BLaER1 (cell line): ENCODE data around the gene MAD1L1.

Experiments
- H3K27ac ChIP-seq: shearing (Covaris generic); formaldehyde crosslinking; 2 replicates; pipeline ENCODE4 v1.8.1; 2022
- H3K27me3 ChIP-seq: shearing (Covaris generic); formaldehyde crosslinking; 2 replicates; pipeline ENCODE4 v1.8.1; 2022
- H3K36me3 ChIP-seq: shearing (Covaris generic); formaldehyde crosslinking; 2 replicates; pipeline ENCODE4 v1.8.1; 2022
- H3K4me1 ChIP-seq: shearing (Covaris generic); formaldehyde crosslinking; 2 replicates; pipeline ENCODE4 v1.8.1; 2022
- H3K4me2 ChIP-seq: shearing (Covaris generic); formaldehyde crosslinking; 2 replicates; pipeline ENCODE4 v1.8.1; 2022
- H3K4me3 ChIP-seq: shearing (Covaris generic); formaldehyde crosslinking; 2 replicates; pipeline ENCODE4 v1.8.1; 2022
- H3K9ac ChIP-seq: shearing (Covaris generic); formaldehyde crosslinking; 2 replicates; pipeline ENCODE4 v1.8.1; 2022
- H3K9me3 ChIP-seq: shearing (Covaris generic); formaldehyde crosslinking; 2 replicates; pipeline ENCODE4 v1.8.1; 2022
- H4K20me1 ChIP-seq: shearing (Covaris generic); formaldehyde crosslinking; 2 replicates; pipeline ENCODE4 v1.8.1; 2022
- Cebpa-rat ChIP-seq: shearing (Covaris generic); IDR thresholded peaks from 2 replicates; pipeline ENCODE4 v1.8.1; 2022

The MAD1L1 gene

DNA sequence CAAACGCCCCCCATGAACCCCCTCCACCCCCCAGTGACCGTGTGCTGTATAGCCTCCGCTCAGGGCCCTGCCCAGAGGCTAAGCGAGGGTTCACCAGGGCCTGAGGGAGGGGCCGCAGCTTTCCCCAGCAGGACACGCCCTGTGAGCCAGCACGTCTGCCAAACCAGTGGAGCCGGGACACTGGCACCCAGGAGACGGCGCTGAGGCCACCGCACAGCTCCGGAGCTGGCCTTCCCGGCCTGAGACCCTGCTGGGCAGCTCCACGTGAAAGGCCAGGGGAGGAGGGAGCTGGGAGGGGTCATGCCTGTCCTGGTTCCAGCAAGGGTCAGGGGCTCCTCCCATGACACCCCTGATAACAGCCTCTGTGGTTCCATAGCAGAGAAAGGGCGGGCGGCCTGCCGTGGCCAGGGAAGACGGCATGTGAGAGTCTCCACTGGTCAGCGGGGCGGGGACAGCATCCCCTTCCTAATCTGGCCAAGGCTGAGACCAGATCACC lies 284.4 kb downstream of the MAD1L1 start:
- Histone ChIP-seq H4K20me1 (peaks cover 68% of the 10 kb centered on the region; the same call in 1 of the 2 replicates), H3K36me3 (peaks cover 73% of the 10 kb centered on the region), H3K4me3 (no peak overlapping the region), H3K9me3 (no peaks in the 10 kb centered on the region), H3K27me3 (no peaks in the 10 kb centered on the region), H3K4me1 (peaks cover 92% of the 10 kb centered on the region), H3K9ac (no peak overlapping the region), H3K4me2 (no peak overlapping the region), H3K27ac (0 out of 2 replicates have a peak overlapping the region, but pooled peaks have one; percentile 85)
- TF ChIP-seq Cebpa-rat: no peak

DNA sequence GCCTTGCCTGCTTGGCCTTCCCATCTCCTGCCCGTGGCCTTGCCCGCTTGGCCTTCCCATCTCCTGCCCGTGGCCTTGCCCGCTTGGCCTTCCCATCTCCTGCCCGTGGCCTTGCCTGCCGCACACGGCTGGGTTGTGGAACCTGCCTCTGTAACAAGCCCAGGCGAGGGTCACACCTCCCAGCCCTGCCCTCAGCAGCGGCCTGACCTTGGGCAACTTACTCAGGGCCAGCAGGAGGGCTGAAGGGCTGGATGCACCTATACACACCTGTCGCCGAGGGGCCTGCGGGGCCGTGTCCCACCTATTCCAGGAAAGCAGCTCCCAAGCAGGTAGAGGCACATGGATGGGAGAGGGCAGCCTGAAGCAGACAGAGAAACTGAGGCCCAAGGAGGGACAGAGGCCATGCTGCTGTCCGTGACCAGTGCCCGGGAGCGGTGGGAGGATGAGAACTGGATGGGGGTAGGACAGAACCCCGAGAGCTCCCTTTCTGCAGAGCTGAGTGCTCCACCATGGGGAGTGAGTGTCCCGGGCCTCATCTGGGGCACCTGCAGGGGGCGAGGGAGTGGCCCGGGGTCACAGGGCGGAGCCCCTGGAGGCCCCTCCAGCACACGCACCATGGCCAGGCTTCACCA lies 285.0 kb downstream of the MAD1L1 start:
- Histone ChIP-seq H3K9me3 (no peaks in the 10 kb centered on the region), H4K20me1 (peaks cover 64% of the 10 kb centered on the region; the same call in 1 of the 2 replicates), H3K4me1 (peaks cover 94% of the 10 kb centered on the region), H3K27ac (no peak overlapping the region), H3K36me3 (peaks cover 66% of the 10 kb centered on the region), H3K4me3 (no peak overlapping the region), H3K4me2 (no peak overlapping the region), H3K27me3 (no peaks in the 10 kb centered on the region), H3K9ac (no peak overlapping the region)
- TF ChIP-seq Cebpa-rat: no peak

DNA sequence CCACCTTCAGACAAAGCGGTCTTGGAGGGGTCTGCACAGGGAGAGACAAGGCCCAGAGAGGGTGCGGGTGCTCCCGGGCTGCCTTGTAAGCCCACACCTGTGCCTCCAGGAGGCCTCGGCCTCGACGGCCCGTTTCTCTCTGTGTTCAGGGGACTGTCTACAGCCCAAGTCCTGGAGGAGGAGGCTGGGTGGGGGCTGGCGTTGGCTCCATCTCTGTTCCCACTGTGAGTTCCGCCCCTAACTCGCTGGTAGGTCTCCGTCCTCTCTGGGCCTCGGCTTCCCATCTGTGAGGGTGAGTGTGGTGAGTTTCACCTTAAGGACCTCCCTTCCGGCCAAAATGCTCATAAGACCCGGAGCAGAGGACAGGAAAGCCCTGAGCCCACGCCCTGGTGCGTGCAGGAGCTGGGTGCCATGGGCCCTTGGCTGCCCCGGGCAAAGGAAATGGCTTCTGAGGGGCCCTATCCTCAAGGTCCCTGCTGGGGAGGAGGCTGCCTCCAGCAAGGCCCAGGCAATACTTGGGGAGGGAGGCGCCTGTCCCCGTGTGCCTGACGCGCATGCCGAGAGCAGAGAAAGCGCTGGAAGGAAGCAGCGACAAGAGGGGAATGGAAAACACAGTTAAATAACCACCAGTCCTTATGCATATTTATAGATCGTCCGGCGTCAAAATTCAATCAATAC lies 285.8 kb downstream of the MAD1L1 start:
- no peaks in the 10 kb centered on the region for H3K27me3 ChIP-seq
- no peak for TF ChIP-seq Cebpa-rat
- peaks cover 94% of the 10 kb centered on the region for H3K4me1 ChIP-seq
- no peak overlapping the region for H3K9ac ChIP-seq
- peak overlapping the region; percentile 30; the same call in 1 of the 2 replicates for H3K27ac ChIP-seq
- no peaks in the 10 kb centered on the region for H3K9me3 ChIP-seq
- no peak overlapping the region for H3K4me3 ChIP-seq
- 0 out of 2 replicates have a peak overlapping the region, but pooled peaks have one; percentile 100 for H3K4me2 ChIP-seq
- H3K36me3 ChIP-seq: peaks cover 58% of the 10 kb centered on the region
- H4K20me1 ChIP-seq: peaks cover 70% of the 10 kb centered on the region; the same call in 1 of the 2 replicates

DNA sequence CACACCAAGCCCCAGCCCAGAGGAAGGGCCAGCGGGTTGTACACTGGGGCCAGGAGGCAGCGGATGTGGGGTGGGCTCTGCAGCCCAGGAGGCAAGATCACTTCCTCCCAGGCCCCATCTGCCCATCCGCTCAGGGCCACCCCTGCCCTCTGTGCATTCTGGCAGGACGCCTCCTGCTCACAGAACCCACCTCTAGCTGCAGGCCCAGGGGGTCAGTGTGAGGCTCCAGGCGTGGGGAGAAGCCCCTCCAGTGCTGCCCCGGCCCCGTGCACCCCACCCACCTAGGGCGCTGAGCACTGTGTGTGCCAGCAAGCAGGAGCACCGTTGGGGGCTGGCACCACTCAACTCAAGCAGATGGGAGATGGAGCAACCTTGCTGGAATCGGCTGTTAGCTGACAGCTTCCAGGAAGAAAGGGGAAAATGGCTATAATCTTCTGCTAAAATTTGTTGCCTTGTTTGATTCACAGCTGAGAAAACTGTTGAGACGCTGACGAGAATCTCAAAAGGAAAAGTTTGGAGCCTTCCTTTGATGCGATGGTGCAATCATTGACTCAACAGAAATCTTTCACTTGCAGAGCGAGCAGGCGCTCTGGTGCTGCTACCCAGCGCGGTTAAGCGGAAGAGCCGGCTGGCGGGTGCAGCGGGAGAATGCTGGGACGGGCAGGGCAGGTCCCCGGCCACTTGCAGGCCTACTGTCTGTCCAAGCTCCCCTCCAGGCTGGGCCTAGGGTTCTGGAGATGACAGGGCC lies 286.5 kb downstream of the MAD1L1 start:
- Histone ChIP-seq H4K20me1 (peaks cover 77% of the 10 kb centered on the region), H3K27me3 (no peaks in the 10 kb centered on the region), H3K9ac (no peak overlapping the region), H3K4me3 (no peak overlapping the region), H3K27ac (peak overlapping the region; percentile 80), H3K4me2 (peak overlapping the region; percentile 100), H3K9me3 (no peaks in the 10 kb centered on the region), H3K4me1 (peaks cover 94% of the 10 kb centered on the region), H3K36me3 (peaks cover 54% of the 10 kb centered on the region)
- no peak for TF ChIP-seq Cebpa-rat

DNA sequence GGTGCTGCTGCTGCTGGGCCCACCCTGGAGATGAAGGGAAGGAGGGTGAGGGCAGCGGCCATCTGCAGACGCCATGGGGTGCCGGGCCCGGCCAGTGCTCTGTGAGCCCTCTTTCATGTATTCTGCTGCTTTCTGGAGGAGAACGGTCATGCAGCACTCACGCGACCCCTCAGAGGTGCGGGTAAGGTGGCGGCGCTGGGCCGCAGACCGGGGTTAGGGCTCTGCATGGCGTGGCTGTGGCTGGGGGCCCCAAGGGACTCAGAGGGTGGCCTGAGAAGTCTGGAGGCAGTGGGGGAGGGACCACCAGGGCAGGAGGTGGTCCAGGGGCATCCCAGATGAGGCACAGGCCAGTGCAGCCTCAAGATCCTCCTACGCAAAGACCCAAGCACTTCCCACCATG lies 287.2 kb downstream of the MAD1L1 start:
- no peak for TF ChIP-seq Cebpa-rat
- H3K9me3 ChIP-seq: no peaks in the 10 kb centered on the region
- peaks cover 77% of the 10 kb centered on the region for H4K20me1 ChIP-seq
- peak overlapping the region; percentile 80 for H3K27ac ChIP-seq
- H3K36me3 ChIP-seq: peaks cover 54% of the 10 kb centered on the region
- peaks cover 94% of the 10 kb centered on the region for H3K4me1 ChIP-seq
- no peak overlapping the region for H3K9ac ChIP-seq
- H3K27me3 ChIP-seq: no peaks in the 10 kb centered on the region
- H3K4me3 ChIP-seq: no peak overlapping the region
- peak overlapping the region; percentile 100 for H3K4me2 ChIP-seq

DNA sequence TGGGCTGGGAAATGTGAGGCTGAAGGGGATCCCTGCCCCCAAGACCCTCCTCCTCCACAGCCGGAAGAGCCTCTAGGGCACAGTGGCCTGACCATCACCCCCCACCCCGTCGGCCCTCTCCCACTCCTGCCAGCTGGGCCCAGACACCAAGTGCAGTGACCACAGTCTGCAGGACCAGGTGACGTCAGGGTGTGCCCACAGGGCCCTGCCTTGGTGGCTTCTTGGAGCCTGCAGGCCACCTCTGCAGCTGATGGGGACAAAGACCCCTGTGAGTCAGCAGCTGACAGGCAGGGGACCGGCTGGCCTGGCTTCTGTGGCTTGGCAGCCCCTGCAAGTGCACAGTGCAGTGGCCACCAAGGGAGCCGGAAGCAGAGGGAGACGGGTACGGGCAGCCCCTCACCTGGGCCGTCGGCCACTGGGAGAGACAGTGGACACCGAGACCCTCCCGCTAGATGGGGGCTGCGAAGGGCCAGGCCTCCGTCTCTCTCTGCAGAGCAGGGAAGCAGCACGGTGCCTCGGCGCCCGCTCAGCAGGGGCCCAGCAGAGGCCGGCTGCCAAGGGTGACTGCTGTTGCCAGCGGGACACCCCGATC lies 288.0 kb downstream of the MAD1L1 start:
- peak overlapping the region; percentile 100 for H3K4me2 ChIP-seq
- no peak for TF ChIP-seq Cebpa-rat
- H3K9ac ChIP-seq: peak overlapping the region; percentile 61
- H3K27me3 ChIP-seq: no peaks in the 10 kb centered on the region
- H3K27ac ChIP-seq: peak overlapping the region; percentile 80
- H3K4me1 ChIP-seq: peaks cover 93% of the 10 kb centered on the region
- peaks cover 48% of the 10 kb centered on the region for H3K36me3 ChIP-seq
- peak overlapping the region; percentile 36; the same call in 1 of the 2 replicates for H3K4me3 ChIP-seq
- no peaks in the 10 kb centered on the region for H3K9me3 ChIP-seq
- peaks cover 77% of the 10 kb centered on the region for H4K20me1 ChIP-seq

DNA sequence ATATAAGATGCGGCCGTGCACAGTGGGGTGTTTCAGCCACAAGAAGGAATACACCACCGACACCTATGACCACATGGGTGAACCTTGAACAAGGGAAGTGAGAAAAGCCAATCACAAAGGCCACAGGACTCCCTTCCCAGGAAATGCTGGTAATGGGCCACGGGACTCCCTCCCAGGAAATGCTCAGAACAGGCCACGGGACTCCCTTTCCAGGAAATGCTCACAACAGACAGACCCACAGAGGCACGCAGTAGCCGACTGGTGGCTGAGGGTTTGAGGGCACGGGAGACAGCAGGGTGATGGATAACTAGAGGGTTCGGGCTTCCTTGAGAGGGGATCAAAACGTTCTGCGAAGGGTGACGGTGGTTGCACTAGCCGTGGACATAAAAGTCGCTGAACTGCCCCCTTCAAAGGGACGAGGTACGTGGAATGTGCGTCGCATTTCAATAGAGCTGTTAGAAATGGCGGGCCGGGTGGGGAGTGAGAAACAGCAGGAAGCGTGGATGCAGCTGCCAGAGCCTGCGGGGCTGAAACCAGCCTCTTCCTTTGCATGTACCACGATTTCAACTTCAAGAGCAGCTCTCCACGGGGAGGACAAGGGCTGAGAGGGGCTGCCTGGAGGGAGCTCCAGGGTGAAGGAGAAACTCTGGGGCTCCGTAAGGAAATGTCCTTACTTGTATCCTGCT lies 288.7 kb downstream of the MAD1L1 start:
- no peak for TF ChIP-seq Cebpa-rat
- peaks cover 44% of the 10 kb centered on the region for H3K36me3 ChIP-seq
- H3K27ac ChIP-seq: peak overlapping the region; percentile 80
- H3K4me2 ChIP-seq: peak overlapping the region; percentile 100
- H3K9me3 ChIP-seq: no peaks in the 10 kb centered on the region
- H3K4me1 ChIP-seq: peaks cover 93% of the 10 kb centered on the region
- H3K4me3 ChIP-seq: no peak overlapping the region
- H4K20me1 ChIP-seq: peaks cover 77% of the 10 kb centered on the region
- no peaks in the 10 kb centered on the region for H3K27me3 ChIP-seq
- H3K9ac ChIP-seq: peak overlapping the region; percentile 61

DNA sequence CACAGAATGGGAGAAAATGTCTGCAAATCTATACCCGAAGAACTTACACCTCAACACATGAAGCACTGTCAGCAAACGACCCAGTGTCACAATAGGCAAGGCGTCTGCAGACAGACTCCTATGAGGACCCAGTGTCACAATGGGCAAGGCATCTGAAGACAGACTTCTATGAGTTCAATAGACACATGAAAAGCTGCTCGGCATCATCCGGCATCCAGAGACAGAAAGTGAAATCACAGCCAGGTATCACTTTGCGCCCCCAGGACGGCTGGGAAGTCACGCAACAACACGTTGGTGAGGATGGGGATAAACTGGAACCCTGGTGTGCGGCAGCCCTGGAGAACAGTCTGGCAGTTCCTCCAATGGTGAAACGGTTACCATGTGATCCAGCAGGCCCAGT lies 289.4 kb downstream of the MAD1L1 start:
- H3K4me2 ChIP-seq: peak overlapping the region; percentile 100
- no peak overlapping the region for H3K27ac ChIP-seq
- H4K20me1 ChIP-seq: peaks cover 77% of the 10 kb centered on the region
- H3K4me1 ChIP-seq: peaks cover 93% of the 10 kb centered on the region
- peaks cover 37% of the 10 kb centered on the region for H3K36me3 ChIP-seq
- H3K4me3 ChIP-seq: no peak overlapping the region
- H3K9me3 ChIP-seq: no peaks in the 10 kb centered on the region
- TF ChIP-seq Cebpa-rat: no peak
- H3K9ac ChIP-seq: no peak overlapping the region
- no peaks in the 10 kb centered on the region for H3K27me3 ChIP-seq

DNA sequence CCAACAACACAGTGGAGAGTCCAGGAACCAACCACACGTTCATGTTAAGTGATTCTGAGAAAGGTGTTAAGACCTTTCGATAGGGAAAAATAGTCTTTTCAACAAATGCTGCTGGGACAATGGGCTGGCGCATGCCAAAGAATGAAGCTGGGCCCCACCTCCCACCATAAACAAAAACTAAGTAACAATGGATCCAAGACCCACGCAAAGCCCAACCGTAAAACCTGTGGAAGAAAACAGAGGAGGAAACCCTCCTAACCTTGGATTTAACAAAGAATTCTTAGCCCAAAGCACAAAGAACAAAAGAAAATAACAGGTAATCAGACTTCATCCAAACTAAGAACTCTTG lies 289.8 kb downstream of the MAD1L1 start:
- H3K4me3 ChIP-seq: no peak overlapping the region
- H3K36me3 ChIP-seq: peaks cover 35% of the 10 kb centered on the region
- peaks cover 95% of the 10 kb centered on the region for H3K4me1 ChIP-seq
- peaks cover 80% of the 10 kb centered on the region for H4K20me1 ChIP-seq
- H3K4me2 ChIP-seq: peak overlapping the region; percentile 100
- no peaks in the 10 kb centered on the region for H3K27me3 ChIP-seq
- H3K9ac ChIP-seq: no peak overlapping the region
- no peaks in the 10 kb centered on the region for H3K9me3 ChIP-seq
- H3K27ac ChIP-seq: peak overlapping the region; percentile 87; the same call in 1 of the 2 replicates
- no peak for TF ChIP-seq Cebpa-rat
